ENCODE measurements around the gene SNAPC2. TPM values are rescaled to one million over a fixed set of nuclear protein-coding genes. Genes with fewer than 3 reads are reported as not detected.
"Not testable (repeated sequence)": the region's sequence is repeated elsewhere in the genome, so short reads cannot be mapped to it uniquely, and the experiment has no call there.

Gene SNAPC2
- total RNA-seq, 2 experiments from 2014 or later, result 18.7 to 20.2 TPM

DNA sequence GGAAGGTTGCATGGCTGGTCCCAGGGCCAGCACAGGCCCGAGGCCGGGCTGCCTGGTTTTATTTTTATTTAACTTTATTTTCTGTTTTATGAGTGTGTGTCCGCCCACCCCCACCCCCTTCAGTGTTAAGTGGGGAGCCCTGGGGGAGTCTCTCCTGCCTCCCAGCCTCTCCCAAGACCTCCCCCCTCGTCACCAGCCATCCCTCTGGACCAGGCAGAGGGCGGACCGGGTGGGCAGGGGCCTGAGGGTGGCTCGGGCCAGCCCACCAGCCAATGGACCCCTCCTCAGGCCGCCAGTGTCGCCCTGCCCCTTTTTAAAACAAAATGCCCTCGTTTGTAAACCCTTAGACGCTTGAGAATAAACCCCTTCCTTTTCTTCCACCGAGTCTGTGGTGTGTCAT, 6.0 kb upstream of the SNAPC2 start:
- no peak overlapping the region for H3K27ac Mint-ChIP-seq
- intact Hi-C loops (cut with micrococcal nuclease), result no loop called here

DNA sequence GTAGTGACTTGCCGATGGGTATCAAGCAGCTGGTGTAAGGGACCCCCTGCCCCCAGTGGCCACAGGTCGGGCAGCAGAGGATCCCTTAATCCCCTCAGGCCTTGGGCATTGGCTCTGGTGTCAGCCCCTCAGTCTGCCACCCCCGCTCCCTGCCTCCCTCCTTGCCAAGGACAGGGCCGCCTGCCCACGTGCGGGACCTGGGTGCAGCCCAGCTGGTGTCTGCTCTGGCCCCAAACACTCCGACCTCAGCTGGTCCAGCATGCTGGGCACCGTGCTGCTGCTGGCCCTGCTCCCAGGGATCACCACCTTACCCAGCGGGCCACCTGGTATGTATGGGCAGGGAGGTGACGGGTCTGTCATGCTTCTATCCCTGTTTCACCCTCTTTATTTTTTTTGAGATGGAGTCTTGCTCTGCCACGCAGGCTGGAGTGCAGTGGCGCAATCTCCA, 5.5 kb upstream of the SNAPC2 start, which contains the start of gene TGFBR3L:
Gene TGFBR3L (plus strand): TSS at position 233 of the 448 bp plus-strand sequence.
- ChIA-PET POLR2A (no interaction called here), CTCF (no interaction called here)
- Mint-ChIP-seq H3K4me1 (ENCODE audit: low read depth) (peaks cover 15% of the 10 kb centered on the region), H3K27ac (no peak within 1 kb of the TSS), H3K27me3 (peaks cover 21% of the 10 kb centered on the region), H3K9me3 (no peaks in the 10 kb centered on the region), H3K4me3 (peak within 1 kb of the TSS; percentile 46), H3K36me3 (peaks cover 19% of the 10 kb centered on the region)
- intact Hi-C loops (cut with micrococcal nuclease), result no loop called here
- DNase-seq, result no peak

More for the DNA sequence above, 6.0 kb upstream of the SNAPC2 start:
- Mint-ChIP-seq H3K4me1 (ENCODE audit: low read depth) (peaks cover 13% of the 10 kb centered on the region), H3K27me3 (peaks cover 20% of the 10 kb centered on the region), H3K36me3 (peaks cover 19% of the 10 kb centered on the region), H3K4me3 (no peak overlapping the region), H3K9me3 (no peaks in the 10 kb centered on the region)
- ChIA-PET POLR2A (no interaction called here), CTCF (no interaction called here)
- DNase-seq, result no peak

DNA sequence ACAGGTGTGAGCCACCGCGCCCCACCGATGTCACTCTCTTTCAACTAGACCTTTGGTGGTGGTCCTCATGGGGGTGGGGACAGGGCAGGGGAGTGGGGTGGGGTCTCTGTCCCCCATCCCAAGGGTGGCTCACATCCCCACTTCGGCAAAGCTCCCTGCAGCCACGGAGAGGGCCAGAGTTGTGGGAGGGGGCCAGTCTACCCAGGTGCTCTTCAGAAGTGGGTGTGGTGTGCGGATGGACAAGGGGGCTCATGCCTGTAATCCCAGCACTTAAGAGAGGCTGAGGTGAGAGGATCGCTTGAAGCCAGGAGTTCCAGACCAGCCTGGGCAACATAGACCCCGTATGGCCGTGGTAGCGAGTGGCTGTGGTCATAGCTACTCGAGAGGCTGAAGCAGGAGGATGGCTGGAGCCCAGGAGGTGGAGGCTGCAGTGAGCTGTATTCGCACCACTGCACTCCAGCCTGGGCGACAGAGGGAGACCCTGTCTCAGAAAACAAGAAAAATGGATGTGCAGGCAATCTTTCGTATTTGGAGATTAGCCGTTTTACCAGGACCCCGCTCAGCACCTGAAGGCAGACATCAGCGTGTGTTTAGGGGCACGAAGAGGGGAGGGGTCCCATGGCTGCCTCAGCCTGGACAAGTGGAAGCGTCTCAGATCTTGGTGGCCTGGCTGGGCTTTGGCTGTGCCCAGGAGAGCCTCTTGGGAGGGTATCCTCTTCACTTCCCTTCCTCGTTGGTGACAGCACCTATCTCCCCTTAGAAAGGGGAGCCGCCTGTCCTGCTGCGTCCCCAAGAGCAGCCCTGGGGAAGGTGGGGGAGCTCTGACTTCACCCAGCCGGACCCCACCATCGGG, 4.7 kb upstream of the SNAPC2 start:
- peaks cover 23% of the 10 kb centered on the region for H3K27me3 Mint-ChIP-seq
- ChIA-PET POLR2A (interaction anchor here (1.0 to 1.1 kb wide), 2 partner anchors 12 to 47 kb away, joined by 3 read pairs; partner anchors contain the start of gene MAP2K7), CTCF (interaction anchor here (0.6 to 4.0 kb wide), 4 partner anchors 12 to 48 kb away, joined by 4 to 18 read pairs (median 8); partner anchors contain the start of genes MAP2K7 and TIMM44)
- H3K9me3 Mint-ChIP-seq, result no peaks in the 10 kb centered on the region
- H3K4me1 Mint-ChIP-seq (ENCODE audit: low read depth), result peaks cover 20% of the 10 kb centered on the region
- no peak overlapping the region for H3K27ac Mint-ChIP-seq
- DNase-seq, result no peak
- intact Hi-C loops (cut with micrococcal nuclease), result no loop called here
- H3K36me3 Mint-ChIP-seq, result peaks cover 18% of the 10 kb centered on the region
- H3K4me3 Mint-ChIP-seq, result peak overlapping the region; percentile 46

GRCh38 chr19:7916103-7916954, 3.8 kb upstream of the SNAPC2 start:
- ChIA-PET CTCF (interaction anchor here (0.6 to 4.0 kb wide), 6 partner anchors 13 to 347 kb away, joined by 3 to 18 read pairs (median 4); partner anchors contain the start of genes MAP2K7 and TIMM44), POLR2A (interaction anchor here (1.0 to 1.6 kb wide), 3 partner anchors 12 to 47 kb away, joined by 3 to 6 read pairs (median 3); partner anchors contain the start of genes MAP2K7 and TIMM44)
- Mint-ChIP-seq H3K27me3 (peaks cover 23% of the 10 kb centered on the region), H3K4me3 (peak overlapping the region; percentile 69), H3K36me3 (peaks cover 13% of the 10 kb centered on the region), H3K4me1 (ENCODE audit: low read depth) (peaks cover 26% of the 10 kb centered on the region), H3K27ac (no peak overlapping the region), H3K9me3 (no peaks in the 10 kb centered on the region)
- intact Hi-C loops (cut with micrococcal nuclease), result no loop called here
- DNase-seq, result peak; percentile 74

DNA sequence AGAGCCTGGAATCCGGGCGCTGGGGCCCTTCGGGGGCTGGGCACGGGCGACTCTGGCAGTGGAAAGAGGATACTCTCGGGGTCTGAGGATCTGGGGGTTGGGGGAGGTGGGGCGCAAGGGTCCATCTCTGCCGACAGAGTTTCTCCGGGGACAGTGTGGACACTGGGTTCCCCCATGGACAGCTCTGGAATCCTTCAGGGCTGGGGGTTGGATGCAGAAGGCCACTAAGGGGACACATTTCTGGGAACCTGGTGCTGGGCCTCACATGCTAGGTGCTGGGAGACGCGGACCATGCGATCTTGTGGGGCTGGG, 3.2 kb upstream of the SNAPC2 start:
- Mint-ChIP-seq H3K4me3 (peak overlapping the region; percentile 69), H3K27ac (peak overlapping the region; percentile 9), H3K9me3 (no peaks in the 10 kb centered on the region), H3K27me3 (peaks cover 23% of the 10 kb centered on the region), H3K36me3 (peaks cover 9% of the 10 kb centered on the region), H3K4me1 (ENCODE audit: low read depth) (peaks cover 28% of the 10 kb centered on the region)
- POLR2A ChIA-PET, result interaction anchor here (1.6 kb wide), 1 partner anchor 27 kb away, joined by 6 read pairs; the partner anchor contains the start of gene TIMM44
- CTCF ChIA-PET, result interaction anchor here (1.0 to 4.0 kb wide), 4 partner anchors 13 to 348 kb away, joined by 3 to 18 read pairs (median 8); partner anchors contain the start of genes MAP2K7 and TIMM44
- no peak for DNase-seq
- intact Hi-C loops (cut with micrococcal nuclease), result no loop called here

DNA sequence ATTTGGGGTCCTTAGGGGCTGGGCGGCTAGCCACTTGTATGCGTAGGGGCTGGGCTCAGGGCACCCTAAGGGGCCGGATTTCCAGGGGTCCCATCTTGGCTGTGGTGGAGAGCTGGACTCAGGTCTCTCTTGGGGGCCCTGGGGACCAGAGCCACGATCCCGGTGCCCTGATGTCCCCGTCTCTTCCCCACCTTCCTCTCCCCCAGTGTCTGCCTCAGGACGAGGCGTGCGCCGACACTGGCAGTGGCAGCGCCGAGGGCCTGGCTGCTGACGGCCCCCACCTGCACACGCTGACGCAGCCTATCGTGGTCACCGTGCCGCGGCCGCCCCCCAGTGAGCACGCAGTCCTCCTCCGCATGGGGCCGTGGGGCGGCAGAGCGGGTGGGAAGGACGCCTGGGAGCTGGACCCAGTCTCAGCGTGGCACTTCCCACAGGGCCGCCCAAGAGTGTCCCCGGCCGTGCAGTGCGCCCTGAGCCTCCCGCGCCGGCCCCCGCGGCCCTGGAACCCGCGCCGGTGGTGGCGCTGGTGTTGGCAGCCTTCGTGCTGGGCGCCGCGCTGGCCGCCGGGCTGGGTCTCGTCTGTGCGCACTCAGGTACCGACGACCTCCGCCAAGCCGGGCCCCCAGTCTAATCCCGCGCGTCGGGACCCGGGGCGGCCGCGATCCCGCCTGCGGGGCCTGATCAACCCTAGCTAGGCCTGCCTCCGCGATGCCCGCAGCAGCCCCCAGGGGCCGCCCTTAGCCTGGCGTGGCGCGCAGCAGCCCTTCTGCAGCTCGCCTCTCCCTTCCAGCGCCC, 2.7 kb upstream of the SNAPC2 start:
- peak; percentile 70 for DNase-seq
- Mint-ChIP-seq H3K27ac (no peak overlapping the region), H3K27me3 (peaks cover 23% of the 10 kb centered on the region), H3K4me1 (ENCODE audit: low read depth) (peaks cover 32% of the 10 kb centered on the region), H3K4me3 (peak overlapping the region; percentile 69), H3K9me3 (no peaks in the 10 kb centered on the region), H3K36me3 (peaks cover 9% of the 10 kb centered on the region)
- ChIA-PET POLR2A (interaction anchor here (0.7 to 1.6 kb wide), 3 partner anchors 14 to 27 kb away, joined by 3 to 6 read pairs (median 3); partner anchors contain the start of gene TIMM44), CTCF (interaction anchor here (0.9 to 4.0 kb wide), 7 partner anchors 14 to 349 kb away, joined by 3 to 18 read pairs (median 3); partner anchors contain the start of genes MAP2K7 and TIMM44)
- intact Hi-C loops (cut with micrococcal nuclease), result no loop called here

GRCh38 chr19:7918062-7918614, 2.0 kb upstream of the SNAPC2 start:
- ChIA-PET CTCF (interaction anchor here (0.9 to 4.0 kb wide), 6 partner anchors 11 to 232 kb away, joined by 3 to 18 read pairs (median 3); partner anchors contain the start of genes MAP2K7 and TIMM44), POLR2A (interaction anchor here (0.7 to 1.6 kb wide), 3 partner anchors 15 to 26 kb away, joined by 3 to 6 read pairs (median 3); partner anchors contain the start of gene TIMM44)
- DNase-seq; H3K27ac Mint-ChIP-seq; H3K9me3 Mint-ChIP-seq; H3K36me3 Mint-ChIP-seq; intact Hi-C loops (cut with micrococcal nuclease): not testable (repeated sequence)
- H3K4me1 Mint-ChIP-seq (ENCODE audit: low read depth), result peaks cover 32% of the 10 kb centered on the region
- peaks cover 23% of the 10 kb centered on the region for H3K27me3 Mint-ChIP-seq
- peak overlapping the region; percentile 37 for H3K4me3 Mint-ChIP-seq

GRCh38 chr19:7918615-7919421, 1.3 kb upstream of the SNAPC2 start:
- H3K27me3 Mint-ChIP-seq, result peaks cover 23% of the 10 kb centered on the region
- CTCF ChIA-PET, result interaction anchor here (0.9 to 4.0 kb wide), 8 partner anchors 10 to 50 kb away, joined by 3 to 28 read pairs (median 16); partner anchors contain the start of genes MAP2K7 and TIMM44
- POLR2A ChIA-PET, result interaction anchor here (0.7 to 1.1 kb wide), 3 partner anchors 15 to 25 kb away, joined by 3 to 5 read pairs (median 3); partner anchors contain the start of gene TIMM44
- H3K9me3 Mint-ChIP-seq, result no peaks in the 10 kb centered on the region
- H3K4me1 Mint-ChIP-seq (ENCODE audit: low read depth), result peaks cover 32% of the 10 kb centered on the region
- H3K4me3 Mint-ChIP-seq, result no peak overlapping the region
- intact Hi-C loops (cut with micrococcal nuclease), result no loop called here
- peaks cover 3% of the 10 kb centered on the region for H3K36me3 Mint-ChIP-seq
- no peak overlapping the region for H3K27ac Mint-ChIP-seq
- no peak for DNase-seq

DNA sequence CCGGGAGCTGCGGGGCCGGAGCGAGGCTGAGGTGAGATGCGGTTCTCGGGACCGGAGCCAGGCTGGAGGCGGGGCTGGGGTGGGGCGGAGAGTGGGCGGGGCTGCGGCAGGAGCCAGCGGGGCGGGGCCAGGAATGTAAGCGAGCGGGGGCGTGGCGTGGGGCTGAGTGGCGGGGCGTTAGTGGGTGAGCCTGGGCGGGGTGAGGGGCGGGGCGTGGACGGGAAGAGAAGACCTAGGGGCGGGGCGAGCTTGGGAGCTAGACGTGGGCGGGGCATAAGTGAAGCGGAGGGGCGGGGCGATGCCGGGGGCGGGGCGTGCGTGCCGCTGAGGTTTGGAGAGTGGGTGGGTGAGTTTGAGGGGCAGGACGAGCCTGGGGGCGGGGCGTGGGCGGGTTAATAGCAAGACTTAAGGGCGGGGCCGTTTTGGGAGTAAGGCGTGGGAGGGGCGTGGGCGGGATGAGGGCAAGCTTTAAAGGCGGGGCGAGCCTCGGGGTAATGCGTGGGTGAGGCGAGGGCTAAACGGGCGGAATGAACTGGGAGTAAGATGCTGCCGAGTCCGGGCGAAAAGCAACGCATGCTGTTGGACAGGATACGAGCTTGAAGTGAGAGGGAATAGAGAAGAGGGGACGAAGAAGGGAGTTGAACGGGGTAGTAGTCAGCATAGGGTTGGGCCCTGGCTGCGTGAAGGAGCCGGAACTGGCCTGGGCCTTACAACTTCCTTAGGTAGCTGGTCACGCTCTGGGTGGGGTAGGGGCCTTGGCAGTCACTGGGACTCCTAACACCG, 572 bp downstream of the SNAPC2 start:
- Mint-ChIP-seq H3K4me3 (peak overlapping the region; percentile 83), H3K36me3 (peaks cover 3% of the 10 kb centered on the region), H3K27ac (peak overlapping the region; percentile 84), H3K27me3 (peaks cover 14% of the 10 kb centered on the region), H3K9me3 (no peaks in the 10 kb centered on the region), H3K4me1 (ENCODE audit: low read depth) (peaks cover 31% of the 10 kb centered on the region)
- POLR2A ChIA-PET, result interaction anchor here (1.1 to 1.7 kb wide), 3 partner anchors 14 to 23 kb away, joined by 3 to 7 read pairs (median 7); partner anchors contain the start of genes MAP2K7 and TIMM44
- DNase-seq, result peak; percentile 100
- intact Hi-C loops (cut with micrococcal nuclease), result loop anchor here (1.0 to 5.0 kb wide), 5 partner anchors 17 to 283 kb away; partner anchors contain the start of genes MAP2K7, STXBP2 and TIMM44
- CTCF ChIA-PET, result interaction anchor here (0.9 to 3.5 kb wide), 9 partner anchors 8 to 567 kb away, joined by 3 to 28 read pairs (median 6); partner anchors contain the start of genes MAP2K7 and TIMM44

Data from activated CD4-positive, alpha-beta memory T cell treated with anti-CD3 and anti-CD28 coated beads for 36 hours (primary cell).